ENCODE data around the gene FHIT.

FHIT gene

DNA sequence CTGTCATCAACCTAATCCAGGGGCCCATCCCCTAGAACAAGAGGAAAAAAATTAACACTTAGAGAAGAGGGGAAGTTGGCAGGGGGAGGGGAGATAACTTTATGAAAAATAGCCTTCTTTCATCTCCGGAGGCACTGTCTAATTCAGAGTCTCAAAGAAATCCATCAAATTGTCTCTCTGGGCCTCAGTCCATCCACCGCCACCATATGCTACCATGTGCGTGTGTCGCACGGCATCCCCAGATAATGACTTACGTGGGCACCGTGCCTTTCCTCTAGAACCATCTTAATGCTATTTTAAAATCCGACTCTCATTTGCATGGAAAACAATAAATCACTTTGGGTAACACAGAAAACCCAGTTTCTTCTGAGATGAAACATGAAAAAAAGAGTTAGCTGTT lies 619.7 kb downstream of the FHIT start:
- DNase-seq = no peak
- no peaks in the 10 kb centered on the region for H3K36me3 ChIP-seq
- H3K4me3 ChIP-seq (ENCODE audit: low read depth, low read length) = no peak overlapping the region
- no peaks in the 10 kb centered on the region for H3K9me3 ChIP-seq
- H3K4me1 ChIP-seq = no peaks in the 10 kb centered on the region
- no peaks in the 10 kb centered on the region for H3K27me3 ChIP-seq
- no peak for TF ChIP-seq CTCF (IDR thresholded peaks at IDR 0.05; ENCODE audit: low read depth, low read length)

DNA sequence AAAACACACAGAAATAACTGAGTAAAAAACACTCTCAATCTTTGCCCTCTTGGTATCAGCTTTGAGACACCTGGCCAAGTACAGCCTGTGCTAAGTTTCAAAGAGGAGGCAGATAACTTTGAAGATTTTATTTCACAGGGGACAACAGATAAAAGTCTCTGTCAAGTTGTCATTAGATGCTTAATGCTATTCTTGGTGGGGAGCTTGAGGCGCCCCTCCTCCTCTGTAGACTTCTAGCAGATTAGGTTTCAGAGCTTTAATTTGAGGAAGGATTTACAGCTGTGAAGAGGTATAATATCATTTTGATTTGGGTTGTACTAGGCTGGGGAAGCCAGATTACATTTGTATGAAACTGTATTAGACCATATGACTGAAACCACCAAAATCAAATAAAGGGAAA lies 620.3 kb downstream of the FHIT start:
- H3K9me3 ChIP-seq = no peaks in the 10 kb centered on the region
- no peaks in the 10 kb centered on the region for H3K27me3 ChIP-seq
- DNase-seq = no peak
- H3K4me3 ChIP-seq (ENCODE audit: low read depth, low read length) = no peak overlapping the region
- H3K4me1 ChIP-seq = no peaks in the 10 kb centered on the region
- H3K36me3 ChIP-seq = no peaks in the 10 kb centered on the region
- no peak for TF ChIP-seq CTCF (IDR thresholded peaks at IDR 0.05; ENCODE audit: low read depth, low read length)

DNA sequence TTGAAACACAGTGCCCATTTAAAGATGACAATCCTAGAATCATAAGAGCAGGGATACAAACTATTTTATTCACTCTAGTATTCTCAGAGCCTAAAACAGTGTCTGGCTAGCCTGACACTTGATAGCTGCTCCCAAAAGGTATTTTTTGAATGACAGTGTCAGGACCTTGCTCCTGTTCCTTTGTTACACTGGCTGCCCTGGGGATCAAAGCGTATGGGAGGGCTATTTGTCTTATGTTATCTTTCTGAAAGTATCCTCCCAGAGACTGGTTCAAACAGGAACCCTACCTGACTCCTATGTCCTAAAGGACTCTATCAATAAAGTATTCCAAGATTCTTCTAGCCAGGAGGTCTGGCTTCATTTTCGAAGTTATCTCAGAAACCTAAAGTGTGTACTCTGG lies 621.4 kb downstream of the FHIT start:
- Histone ChIP-seq H3K4me3 (ENCODE audit: low read depth, low read length) (no peak overlapping the region), H3K9me3 (no peaks in the 10 kb centered on the region), H3K4me1 (no peaks in the 10 kb centered on the region), H3K36me3 (no peaks in the 10 kb centered on the region), H3K27me3 (no peaks in the 10 kb centered on the region)
- DNase-seq = no peak
- TF ChIP-seq CTCF (IDR thresholded peaks at IDR 0.05; ENCODE audit: low read depth, low read length) = no peak

- H3K36me3 ChIP-seq = no peaks in the 10 kb centered on the region
- no peak for DNase-seq
These were observed 628.9 kb downstream of the FHIT start for GRCh38 chr3:60622349-60622748.

GRCh38 chr3:60617188-60617587 lies 634.1 kb downstream of the FHIT start:
- no peaks in the 10 kb centered on the region for H3K4me1 ChIP-seq
- no peak for TF ChIP-seq CTCF (IDR thresholded peaks at IDR 0.05; ENCODE audit: low read depth, low read length)
- H3K36me3 ChIP-seq = no peaks in the 10 kb centered on the region
- no peak for DNase-seq
- no peaks in the 10 kb centered on the region for H3K9me3 ChIP-seq
- no peak overlapping the region for H3K4me3 ChIP-seq (ENCODE audit: low read depth, low read length)
- H3K27me3 ChIP-seq = no peaks in the 10 kb centered on the region

More at GRCh38 chr3:60622349-60622748, 628.9 kb downstream of the FHIT start:
- TF ChIP-seq CTCF (IDR thresholded peaks at IDR 0.05; ENCODE audit: low read depth, low read length) = no peak
- no peaks in the 10 kb centered on the region for H3K4me1 ChIP-seq
- no peaks in the 10 kb centered on the region for H3K27me3 ChIP-seq
- H3K4me3 ChIP-seq (ENCODE audit: low read depth, low read length) = no peak overlapping the region
- no peaks in the 10 kb centered on the region for H3K9me3 ChIP-seq

DNA sequence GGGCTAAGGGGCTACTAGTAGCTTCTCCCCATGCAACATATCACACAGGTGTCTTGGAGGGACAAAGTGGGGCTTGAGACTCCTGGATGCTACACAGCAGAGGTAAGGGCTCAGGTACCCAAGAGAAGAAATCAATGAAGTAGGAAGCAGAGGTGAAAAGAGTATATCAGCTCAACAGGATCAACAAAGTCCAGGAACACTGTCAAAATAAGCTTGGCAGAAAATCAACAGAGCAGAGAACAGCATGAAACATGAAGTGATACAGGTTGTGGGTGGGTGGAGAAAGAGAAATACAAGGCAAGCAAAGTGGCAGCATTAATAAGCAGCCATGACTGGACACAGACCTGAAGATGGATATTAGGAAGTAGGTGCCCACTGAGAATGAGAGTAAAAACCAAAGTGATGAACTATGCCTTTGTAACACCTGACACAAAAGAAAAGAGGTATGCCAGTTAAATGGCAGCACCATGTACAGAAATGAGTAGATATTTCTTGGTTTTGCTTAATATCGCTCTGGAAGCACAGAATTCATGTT lies 637.4 kb downstream of the FHIT start:
- H3K4me1 ChIP-seq = no peaks in the 10 kb centered on the region
- H3K4me3 ChIP-seq (ENCODE audit: low read depth, low read length) = no peak overlapping the region
- H3K36me3 ChIP-seq = no peaks in the 10 kb centered on the region
- no peaks in the 10 kb centered on the region for H3K9me3 ChIP-seq
- TF ChIP-seq CTCF (IDR thresholded peaks at IDR 0.05; ENCODE audit: low read depth, low read length) = no peak
- no peaks in the 10 kb centered on the region for H3K27me3 ChIP-seq
- DNase-seq = no peak
